Esophagus muscularis mucosa (tissue), 4 donors: Measurements from ENCODE around the gene LIX1. TPM values are rescaled to one million over a fixed set of nuclear protein-coding genes. Genes with fewer than 3 reads are reported as not detected.

ENCODE experiments used
- DNase-seq: peaks from one replicate; pipeline ENCODE4 v3.0.0-alpha.2; 2017; ENCODE audit errors: extremely low spot score
- H3K27ac ChIP-seq, 4 donors: fragments of 200-600 bp; sonication (generic); replicated peaks in 1 of 4; 1 replicate in 3 of 4; 2 replicates in 1 of 4; pipeline ENCODE4 v1.5.1; 2016 to 2019; ENCODE audit warnings: mild to moderate bottlenecking in 1 of 4
- H3K27me3 ChIP-seq, 4 donors: fragments of 200-600 bp; sonication (generic); one replicate each; pipeline versions ENCODE4 v1.5.1 to v1.6.0; 2016 to 2019
- H3K36me3 ChIP-seq, 4 donors: fragments of 200-600 bp; sonication (generic); one replicate each; pipeline ENCODE4 v1.5.1; 2016 to 2019
- H3K4me1 ChIP-seq, 4 donors: fragments of 200-600 bp; sonication (generic); one replicate each; pipeline ENCODE4 v1.5.1; 2016 to 2019
- H3K4me3 ChIP-seq, 4 donors: fragments of 200-600 bp; sonication (generic); 1 replicate in 2 of 4; 2 replicates in 2 of 4; pipeline ENCODE4 v1.5.1; 2016 to 2019; ENCODE audit warnings: mild to moderate bottlenecking in 4 of 4, moderate library complexity in 1 of 4
- H3K9me3 ChIP-seq, 4 donors: fragments of 200-600 bp; sonication (generic); 1 replicate in 3 of 4; 2 replicates in 1 of 4; pipeline ENCODE4 v1.5.1; 2016 to 2019
- EP300 ChIP-seq: sonication (generic); formaldehyde crosslinking; IDR thresholded peaks from one replicate; pipeline ENCODE4 v1.6.1; 2017; ENCODE audit warnings: antibody characterized with exemption
- POLR2A ChIP-seq: fragments of 450-650 bp; IDR thresholded peaks from one replicate; pipeline ENCODE4 v1.6.1; 2017; ENCODE audit warnings: antibody characterized with exemption, moderate library complexity, mild to moderate bottlenecking, low read depth
- POLR2AphosphoS5 ChIP-seq, 2 donors: sonication (generic); formaldehyde crosslinking; IDR thresholded peaks; one replicate each; pipeline ENCODE4 v1.6.1; 2017; ENCODE audit warnings: antibody characterized with exemption in 2 of 2
- WGBS: methylation state at CpG from one replicate; pipeline ENCODE4 v1.1.5; 2018; 5-methylcytosine and 5-hydroxymethylcytosine counted together
- intact Hi-C: fragments of 100-400 bp; cut with DNase I; formaldehyde crosslinking; loops from one replicate; pipeline ENCODE4 v1.15.1; 2023
- total RNA-seq, 4 donors: library from RNA; depleted of rRNA; stranded (reverse); fragments of >200 nt; gene quantifications; one replicate each; pipeline versions ENCODE4 v1.1.0 to v1.2.1, GENCODE V29; 2016
- TF ChIP-seq, protein P1 (sequence below), 3 experiments: fragments of 200-600 bp in 2 of 3; fragments of 450-650 bp in 1 of 3; sonication (generic) in 2 of 3; IDR thresholded peaks; one replicate each; pipeline ENCODE4 v1.5.1; 2017 to 2019; ENCODE audit warnings: antibody characterized with exemption in 3 of 3, mild to moderate bottlenecking in 2 of 3, moderate library complexity in 1 of 3

LIX1 gene
- total RNA-seq, 4 donors from 2014 or later, result 0.42 to 1.2 (median 0.67) TPM

DNA sequence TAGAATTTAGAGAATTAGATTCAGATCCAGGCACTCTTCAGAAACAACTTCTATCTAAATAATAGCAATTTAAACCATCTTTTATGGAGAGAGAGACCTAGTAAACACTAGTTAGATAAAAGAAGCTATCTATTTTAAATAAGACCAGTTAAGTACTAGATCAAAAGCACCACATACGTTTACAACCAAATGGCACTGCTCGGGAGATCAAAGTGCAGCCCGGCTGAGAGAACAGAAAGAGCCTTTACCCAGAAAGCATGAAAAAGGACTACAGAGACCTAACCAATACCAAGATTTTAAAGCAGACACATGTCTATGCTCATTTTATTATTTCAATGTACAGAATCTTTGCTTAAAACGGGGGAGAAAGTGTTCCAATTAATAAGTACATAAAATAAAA lies 30.8 kb downstream of the LIX1 start:
- WGBS, result 71% methylated on average over 4 of the region's 4 CpGs

DNA sequence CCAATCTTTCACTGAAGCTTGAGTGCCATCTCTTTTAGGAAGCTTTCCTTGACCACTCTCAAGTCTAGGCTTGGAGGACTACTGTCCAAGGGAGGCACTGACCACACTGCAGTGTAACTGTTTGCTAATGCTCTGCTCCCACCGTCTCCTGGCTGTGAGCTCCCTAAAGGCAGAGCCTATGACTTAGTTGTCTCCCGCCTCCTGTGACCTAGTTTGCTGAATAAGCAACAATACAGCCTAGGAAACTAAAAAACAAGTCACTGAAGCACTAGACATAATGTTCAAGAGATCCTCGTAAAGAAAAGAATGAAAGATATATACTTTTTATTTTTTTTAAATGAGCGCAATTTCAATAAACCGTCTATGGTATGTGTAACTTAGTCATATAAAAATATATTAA lies 31.4 kb downstream of the LIX1 start:
- DNase-seq, result peak; percentile 55

More for the DNA sequence above, 30.8 kb downstream of the LIX1 start:
- H3K4me1 ChIP-seq, result peaks cover 0 to 6% (median 0%) of the 10 kb centered on the region in 4 donors
- H3K36me3 ChIP-seq, result no peaks in the 10 kb centered on the region
- H3K4me3 ChIP-seq, result no peak overlapping the region
- TF ChIP-seq EP300 (no peak), POLR2A (no peak), POLR2AphosphoS5 (IDR thresholded peaks at IDR 0.05) (no peak)
- TF ChIP-seq, protein P1, sequence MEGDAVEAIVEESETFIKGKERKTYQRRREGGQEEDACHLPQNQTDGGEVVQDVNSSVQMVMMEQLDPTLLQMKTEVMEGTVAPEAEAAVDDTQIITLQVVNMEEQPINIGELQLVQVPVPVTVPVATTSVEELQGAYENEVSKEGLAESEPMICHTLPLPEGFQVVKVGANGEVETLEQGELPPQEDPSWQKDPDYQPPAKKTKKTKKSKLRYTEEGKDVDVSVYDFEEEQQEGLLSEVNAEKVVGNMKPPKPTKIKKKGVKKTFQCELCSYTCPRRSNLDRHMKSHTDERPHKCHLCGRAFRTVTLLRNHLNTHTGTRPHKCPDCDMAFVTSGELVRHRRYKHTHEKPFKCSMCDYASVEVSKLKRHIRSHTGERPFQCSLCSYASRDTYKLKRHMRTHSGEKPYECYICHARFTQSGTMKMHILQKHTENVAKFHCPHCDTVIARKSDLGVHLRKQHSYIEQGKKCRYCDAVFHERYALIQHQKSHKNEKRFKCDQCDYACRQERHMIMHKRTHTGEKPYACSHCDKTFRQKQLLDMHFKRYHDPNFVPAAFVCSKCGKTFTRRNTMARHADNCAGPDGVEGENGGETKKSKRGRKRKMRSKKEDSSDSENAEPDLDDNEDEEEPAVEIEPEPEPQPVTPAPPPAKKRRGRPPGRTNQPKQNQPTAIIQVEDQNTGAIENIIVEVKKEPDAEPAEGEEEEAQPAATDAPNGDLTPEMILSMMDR (IDR thresholded peaks at IDR 0.05), result no peak
- intact Hi-C loops, result no loop called here
- H3K27me3 ChIP-seq, result no peaks in the 10 kb centered on the region
- H3K9me3 ChIP-seq, result no peaks in the 10 kb centered on the region
- no peak overlapping the region for H3K27ac ChIP-seq
- no peak for DNase-seq

GRCh38 chr5:97107318-97107717 lies 35.1 kb downstream of the LIX1 start:
- Histone ChIP-seq H3K4me1 (no peaks in the 10 kb centered on the region), H3K27me3 (no peaks in the 10 kb centered on the region), H3K9me3 (no peaks in the 10 kb centered on the region), H3K4me3 (no peak overlapping the region), H3K27ac (no peak overlapping the region), H3K36me3 (no peaks in the 10 kb centered on the region)
- 97% methylated on average over 7 of the region's 7 CpGs for WGBS
- DNase-seq, result peak; percentile 80
- intact Hi-C loops, result no loop called here
- TF ChIP-seq POLR2AphosphoS5 (IDR thresholded peaks at IDR 0.05) (no peak), POLR2A (no peak), EP300 (no peak)
- TF ChIP-seq, protein P1 (IDR thresholded peaks at IDR 0.05), result no peak

More for the DNA sequence above, 31.4 kb downstream of the LIX1 start:
- Histone ChIP-seq H3K27ac (no peak overlapping the region), H3K4me1 (peaks cover 0 to 4% (median 0%) of the 10 kb centered on the region in 4 donors), H3K4me3 (no peak overlapping the region), H3K27me3 (no peaks in the 10 kb centered on the region), H3K36me3 (no peaks in the 10 kb centered on the region), H3K9me3 (no peaks in the 10 kb centered on the region)
- 87% methylated on average over 5 of the region's 5 CpGs for WGBS
- TF ChIP-seq, protein P1 (IDR thresholded peaks at IDR 0.05), result no peak
- TF ChIP-seq POLR2A (no peak), POLR2AphosphoS5 (IDR thresholded peaks at IDR 0.05) (no peak), EP300 (no peak)
- intact Hi-C loops, result no loop called here

DNA sequence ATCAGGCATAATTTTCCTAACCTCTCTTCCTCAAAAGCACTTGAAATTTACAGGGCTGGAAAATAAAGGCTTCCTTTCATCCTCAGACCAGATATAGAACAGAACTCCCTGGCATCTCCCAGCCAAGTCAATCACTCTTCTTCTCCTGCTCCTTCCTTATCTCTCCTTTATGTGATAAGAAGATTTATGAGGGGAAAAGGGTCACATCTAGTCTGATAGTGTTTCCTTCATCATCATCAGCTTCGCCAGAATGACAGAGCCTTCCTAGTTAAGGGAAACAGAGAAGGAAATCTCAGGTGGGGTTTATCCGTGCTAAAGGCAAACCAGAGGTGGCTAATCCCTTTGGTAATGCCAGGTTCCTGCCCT lies 36.2 kb downstream of the LIX1 start:
- no peaks in the 10 kb centered on the region for H3K9me3 ChIP-seq
- no peaks in the 10 kb centered on the region for H3K36me3 ChIP-seq
- TF ChIP-seq POLR2AphosphoS5 (IDR thresholded peaks at IDR 0.05) (no peak), EP300 (no peak), POLR2A (no peak)
- TF ChIP-seq, protein P1 (IDR thresholded peaks at IDR 0.05), result no peak
- H3K27ac ChIP-seq, result no peak overlapping the region
- no peak overlapping the region for H3K4me3 ChIP-seq
- H3K27me3 ChIP-seq, result no peaks in the 10 kb centered on the region
- WGBS, result 65% methylated on average over 2 of the region's 2 CpGs
- peak; percentile 45 for DNase-seq
- H3K4me1 ChIP-seq, result no peaks in the 10 kb centered on the region
- intact Hi-C loops, result no loop called here
